OCI-LY7 (cell line): ENCODE data around the gene C2CD4A. TPM values are rescaled to one million over a fixed set of nuclear protein-coding genes. Genes with fewer than 3 reads are reported as not detected.

ENCODE experiments used
- BruUV-seq: library from RNA; stranded (reverse); fragments of 400-500 nt; replicated peaks from 2 replicates; lab custom pipeline; 2021; lab: Mats Ljungman, UMichigan
- CTCF ChIA-PET: fragments of 300-600 bp; sonication (Branson Sonifier 250); formaldehyde crosslinking; loops from one replicate; lab custom pipeline; 2022; ENCODE audit warnings: antibody characterized with exemption; ENCODE audit not compliant: unreplicated experiment; lab: Charles Lee
- POLR2A ChIA-PET: fragments of 300-600 bp; sonication (Branson Sonifier 250); formaldehyde crosslinking; loops from one replicate; lab custom pipeline; 2022; ENCODE audit warnings: antibody characterized with exemption; lab: Charles Lee
- DNase-seq: peaks from one replicate; pipeline ENCODE4 v3.0.0-alpha.2; 2015; ENCODE audit warnings: low spot score
- H2AFZ ChIP-seq: fragments of 200-600 bp; sonication (generic), shearing (Covaris generic); 2 replicates; pipeline ENCODE4 v1.6.1; 2014; ENCODE audit warnings: mild to moderate bottlenecking, antibody characterized with exemption, low read length, moderate library complexity
- H3K27ac ChIP-seq: fragments of 200-600 bp; sonication (generic); 2 replicates; pipeline ENCODE4 v1.5.1; 2014; ENCODE audit warnings: mixed run types, low read depth, mild to moderate bottlenecking, moderate library complexity, low read length, inconsistent platforms; ENCODE audit not compliant: poor library complexity, severe bottlenecking
- H3K36me3 ChIP-seq: fragments of 200-600 bp; sonication (generic); 2 replicates; pipeline ENCODE4 v1.6.1; 2014; ENCODE audit warnings: mild to moderate bottlenecking, antibody characterized with exemption, low read length, moderate library complexity, mixed read lengths; ENCODE audit not compliant: insufficient read depth
- H3K4me1 ChIP-seq: fragments of 200-600 bp; sonication (generic); 2 replicates; pipeline ENCODE4 v1.5.1; 2014; ENCODE audit warnings: mild to moderate bottlenecking, low read length; ENCODE audit not compliant: insufficient read depth, poor library complexity, severe bottlenecking
- H3K4me2 ChIP-seq: fragments of 200-600 bp; sonication (generic); 2 replicates; pipeline ENCODE4 v1.6.1; 2014; ENCODE audit warnings: mild to moderate bottlenecking, low read length
- H3K4me3 ChIP-seq: fragments of 200-600 bp; sonication (generic); 2 replicates; pipeline ENCODE4 v1.5.1; 2014; ENCODE audit warnings: mild to moderate bottlenecking, low read depth, low read length; ENCODE audit not compliant: poor library complexity, severe bottlenecking
- H3K79me2 ChIP-seq: fragments of 200-600 bp; sonication (generic); 2 replicates; pipeline ENCODE4 v1.6.1; 2016; ENCODE audit warnings: low read depth, mild to moderate bottlenecking, low read length, moderate library complexity, mixed read lengths; ENCODE audit not compliant: insufficient read depth
- H3K9me2 ChIP-seq: fragments of 200-600 bp; sonication (generic); 2 replicates; pipeline ENCODE4 v1.6.1; 2016; ENCODE audit warnings: mild to moderate bottlenecking, low read length, mixed read lengths; ENCODE audit not compliant: insufficient read depth
- H3K9me3 ChIP-seq: fragments of 200-600 bp; sonication (generic); 2 replicates; pipeline ENCODE4 v1.6.1; 2014; ENCODE audit warnings: mild to moderate bottlenecking, mixed run types, low read length, mixed read lengths
- H4K20me1 ChIP-seq: fragments of 200-600 bp; sonication (generic); 2 replicates; pipeline ENCODE4 v1.6.1; 2014; ENCODE audit warnings: mild to moderate bottlenecking, antibody characterized with exemption, low read length, moderate library complexity, mixed read lengths; ENCODE audit not compliant: insufficient read depth
- EZH2phosphoT487 ChIP-seq: fragments of 200-600 bp; sonication (generic); IDR thresholded peaks from 2 replicates; pipeline ENCODE4 v1.6.1; 2018; ENCODE audit warnings: low read depth, borderline replicate concordance, mild to moderate bottlenecking, mixed run types, antibody characterized with exemption, low read length, moderate library complexity, mixed read lengths
- intact Hi-C: fragments of 100-400 bp; cut with micrococcal nuclease; formaldehyde crosslinking; loops from one replicate; pipeline ENCODE4 v1.10.0; 2022; ENCODE audit not compliant: unreplicated experiment
- total RNA-seq, 2 experiments: library from RNA; depleted of rRNA in 1 of 2; stranded (reverse); fragments of >200 nt in 1 of 2; shearing (Covaris generic) in 1 of 2; gene quantifications; 2 replicates each; pipeline ENCODE4 v1.2.3, GENCODE V29; 2014 to 2022
- TF ChIP-seq, protein P1 (sequence below): fragments of 200-600 bp; sonication (generic); conservative IDR thresholded peaks from 2 replicates; pipeline ENCODE4 v1.5.1; 2014; ENCODE audit warnings: mild to moderate bottlenecking, antibody characterized with exemption, low read length, moderate library complexity, mixed read lengths

Gene C2CD4A
- total RNA-seq, 2 experiments from 2014 or later = not detected

DNA sequence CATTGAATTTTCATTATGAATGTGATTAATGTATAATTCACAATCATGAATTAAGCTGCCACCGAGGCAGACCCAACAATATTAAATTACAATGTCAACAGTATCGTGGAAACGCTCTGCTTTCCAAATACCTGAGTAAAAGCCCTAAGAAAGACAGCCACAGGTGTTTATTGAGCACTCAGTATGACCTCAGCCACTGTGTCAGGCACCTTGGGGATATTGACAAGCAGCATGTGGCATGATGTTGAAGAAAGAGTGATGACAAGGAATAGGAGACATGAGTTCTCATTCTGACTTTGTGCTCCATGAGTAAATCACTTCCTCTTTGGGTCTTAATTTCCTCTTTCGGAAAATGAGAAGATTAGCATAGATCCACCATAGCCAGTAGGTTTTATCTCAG, 12.8 kb downstream of the C2CD4A start:
- Histone ChIP-seq H3K4me2 (no peak overlapping the region), H3K9me2 (no peaks in the 10 kb centered on the region), H4K20me1 (no peaks in the 10 kb centered on the region), H3K27ac (no peak overlapping the region), H2AFZ (no peak overlapping the region), H3K36me3 (no peaks in the 10 kb centered on the region), H3K4me1 (no peaks in the 10 kb centered on the region), H3K4me3 (no peak overlapping the region), H3K79me2 (no peaks in the 10 kb centered on the region), H3K9me3 (no peaks in the 10 kb centered on the region)
- POLR2A ChIA-PET = no interaction called here
- BruUV-seq = no TSS peak
- intact Hi-C loops = no loop called here
- TF ChIP-seq, protein P1, sequence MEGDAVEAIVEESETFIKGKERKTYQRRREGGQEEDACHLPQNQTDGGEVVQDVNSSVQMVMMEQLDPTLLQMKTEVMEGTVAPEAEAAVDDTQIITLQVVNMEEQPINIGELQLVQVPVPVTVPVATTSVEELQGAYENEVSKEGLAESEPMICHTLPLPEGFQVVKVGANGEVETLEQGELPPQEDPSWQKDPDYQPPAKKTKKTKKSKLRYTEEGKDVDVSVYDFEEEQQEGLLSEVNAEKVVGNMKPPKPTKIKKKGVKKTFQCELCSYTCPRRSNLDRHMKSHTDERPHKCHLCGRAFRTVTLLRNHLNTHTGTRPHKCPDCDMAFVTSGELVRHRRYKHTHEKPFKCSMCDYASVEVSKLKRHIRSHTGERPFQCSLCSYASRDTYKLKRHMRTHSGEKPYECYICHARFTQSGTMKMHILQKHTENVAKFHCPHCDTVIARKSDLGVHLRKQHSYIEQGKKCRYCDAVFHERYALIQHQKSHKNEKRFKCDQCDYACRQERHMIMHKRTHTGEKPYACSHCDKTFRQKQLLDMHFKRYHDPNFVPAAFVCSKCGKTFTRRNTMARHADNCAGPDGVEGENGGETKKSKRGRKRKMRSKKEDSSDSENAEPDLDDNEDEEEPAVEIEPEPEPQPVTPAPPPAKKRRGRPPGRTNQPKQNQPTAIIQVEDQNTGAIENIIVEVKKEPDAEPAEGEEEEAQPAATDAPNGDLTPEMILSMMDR = no peak
- no peak for TF ChIP-seq EZH2phosphoT487
- CTCF ChIA-PET = no interaction called here
- no peak for DNase-seq

DNA sequence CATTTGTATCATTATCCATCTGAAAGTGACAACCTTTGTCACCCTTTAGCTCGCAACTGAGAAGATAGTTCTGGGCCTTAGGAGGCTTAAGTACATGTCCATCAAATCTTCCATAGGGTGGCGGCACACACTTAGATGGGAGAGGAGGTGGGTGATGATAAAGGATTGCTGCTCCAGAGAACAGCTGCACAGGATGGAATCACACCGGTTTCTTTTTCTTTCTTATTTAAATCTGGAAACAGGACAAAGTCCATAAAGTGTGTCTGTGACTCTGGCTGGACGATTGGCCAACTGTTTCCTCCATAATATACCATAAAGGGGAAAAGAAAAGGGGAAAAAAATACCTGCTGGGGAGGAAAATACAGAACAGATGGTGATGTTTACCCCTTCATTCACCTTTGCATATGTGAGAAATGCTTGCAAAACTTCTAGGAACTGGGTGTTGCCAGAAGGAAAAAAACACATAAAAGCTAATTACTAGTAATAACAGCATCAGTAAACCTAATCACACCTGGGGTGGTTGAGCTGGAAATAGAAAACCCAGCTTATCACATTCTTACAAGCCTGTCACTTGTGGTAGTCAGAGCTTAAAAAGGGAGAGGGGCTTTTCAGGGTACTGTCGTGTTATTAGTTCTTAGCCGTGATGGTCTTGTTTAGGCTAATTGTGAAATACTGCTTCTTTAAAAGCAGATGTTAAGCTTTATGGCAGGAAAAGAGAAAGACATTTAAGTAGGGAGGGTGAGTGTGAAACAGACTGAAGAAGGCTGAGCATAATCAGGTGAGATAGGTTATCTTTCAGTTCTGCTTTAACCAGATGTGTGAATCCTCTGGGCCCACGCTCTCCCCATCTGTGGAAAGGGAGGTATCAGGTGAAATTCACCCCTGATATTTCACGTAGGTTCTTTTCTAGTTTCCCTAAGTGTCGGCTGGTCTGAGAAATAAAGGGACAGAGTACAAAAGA, 16.7 kb downstream of the C2CD4A start:
- BruUV-seq = no TSS peak
- DNase-seq = no peak
- no peaks in the 10 kb centered on the region for H3K36me3 ChIP-seq
- no peaks in the 10 kb centered on the region for H3K4me1 ChIP-seq
- no peak overlapping the region for H2AFZ ChIP-seq
- POLR2A ChIA-PET = interaction anchor here (0.5 kb wide), 1 partner anchor 315 kb away, joined by 3 read pairs; no protein-coding TSS in a partner anchor
- no peaks in the 10 kb centered on the region for H3K79me2 ChIP-seq
- no peaks in the 10 kb centered on the region for H3K9me3 ChIP-seq
- H3K27ac ChIP-seq = no peak overlapping the region
- no peak overlapping the region for H3K4me2 ChIP-seq
- no peaks in the 10 kb centered on the region for H4K20me1 ChIP-seq
- no peak for TF ChIP-seq EZH2phosphoT487
- TF ChIP-seq, protein P1 = no peak
- intact Hi-C loops = no loop called here
- H3K4me3 ChIP-seq = no peak overlapping the region
- no peaks in the 10 kb centered on the region for H3K9me2 ChIP-seq
- CTCF ChIA-PET = no interaction called here

DNA sequence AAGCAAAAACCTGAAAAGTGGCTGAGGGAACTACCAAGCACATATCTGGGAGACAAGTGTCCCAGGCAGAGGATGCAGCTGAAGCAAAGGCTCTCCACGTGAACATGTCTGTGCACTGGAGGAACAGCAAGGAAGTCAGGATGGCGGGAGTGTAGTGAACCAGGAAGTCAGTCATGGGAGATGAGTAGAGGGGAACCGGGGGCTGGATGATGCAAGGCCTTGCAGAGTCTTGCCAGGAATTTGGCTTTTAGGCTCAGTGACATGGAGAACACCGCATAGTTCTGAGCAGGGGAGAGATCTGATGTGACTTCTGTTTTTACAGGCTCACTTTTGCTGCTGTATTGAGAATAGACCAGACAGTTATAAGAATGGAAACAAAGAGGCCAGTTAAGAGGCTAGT, 19.0 kb downstream of the C2CD4A start:
- Histone ChIP-seq H3K9me2 (no peaks in the 10 kb centered on the region), H3K9me3 (no peaks in the 10 kb centered on the region), H4K20me1 (no peaks in the 10 kb centered on the region), H3K36me3 (no peaks in the 10 kb centered on the region), H3K79me2 (no peaks in the 10 kb centered on the region), H3K4me1 (no peaks in the 10 kb centered on the region), H2AFZ (0 out of 2 replicates have a peak overlapping the region, but pooled peaks have one; percentile 32), H3K4me3 (no peak overlapping the region), H3K27ac (no peak overlapping the region), H3K4me2 (no peak overlapping the region)
- ChIA-PET POLR2A (no interaction called here), CTCF (no interaction called here)
- BruUV-seq = no TSS peak
- DNase-seq = no peak
- intact Hi-C loops = no loop called here
- TF ChIP-seq EZH2phosphoT487 = no peak
- TF ChIP-seq, protein P1 = no peak
